Hepatocyte (in vitro differentiated cells): ENCODE results near the gene NUMB.

Experiments
- CTCF ChIP-seq: fragments of 200-600 bp; sonication (generic); IDR thresholded peaks from 2 replicates; pipeline ENCODE4 v1.5.1; 2016; ENCODE audit warnings: antibody characterized with exemption, mild to moderate bottlenecking; ENCODE audit not compliant: poor library complexity
- EZH2phosphoT487 ChIP-seq: fragments of 200-600 bp; sonication (generic); IDR thresholded peaks from one replicate; pipeline ENCODE4 v1.6.1; 2018; ENCODE audit warnings: antibody characterized with exemption, mild to moderate bottlenecking, low read depth, moderate library complexity; ENCODE audit not compliant: unreplicated experiment, severe bottlenecking

- TF ChIP-seq CTCF, result no peak
- no peak for TF ChIP-seq EZH2phosphoT487
Observed at GRCh38 chr14:73272393-73272792, 186.0 kb downstream of the NUMB start.
